HG02642 (cell line): ENCODE results near the gene MAN1B1.

Source experiments
- ATAC-seq: cut with Tn5 transposase; IDR thresholded peaks from one replicate; pipeline ENCODE4 v1.9.1; 2021; ENCODE audit warnings: mild to moderate bottlenecking; ENCODE audit not compliant: unreplicated experiment, poor library complexity

Gene MAN1B1

GRCh38 chr9:137067860-137068538 is 18.8 kb upstream of the MAN1B1 start:
- ATAC-seq: peak; percentile 36

GRCh38 chr9:137068539-137069507 is 18.0 kb upstream of the MAN1B1 start:
- no peak for ATAC-seq

- ATAC-seq: peak; percentile 8
Measured at GRCh38 chr9:137069508-137070091, 17.2 kb upstream of the MAN1B1 start.

GRCh38 chr9:137070201-137070905 is 16.4 kb upstream of the MAN1B1 start, which contains the start of gene SAPCD2:
Gene SAPCD2, minus strand, starts transcription at chr9:137070557. Its CDS starts 97 bp downstream, at chr9:137070460.
- peak; percentile 81 for ATAC-seq

- ATAC-seq: peak; percentile 3
Measured at GRCh38 chr9:137070906-137071275, 15.9 kb upstream of the MAN1B1 start.

GRCh38 chr9:137071282-137071681 is 15.5 kb upstream of the MAN1B1 start:
- ATAC-seq: no peak

- no peak for ATAC-seq
Measured at GRCh38 chr9:137073992-137074399, 12.8 kb upstream of the MAN1B1 start.

- no peak for ATAC-seq
Measured at GRCh38 chr9:137074657-137075274, 12.0 kb upstream of the MAN1B1 start.

- ATAC-seq: no peak
Measured at GRCh38 chr9:137075275-137075775, 11.5 kb upstream of the MAN1B1 start.

- no peak for ATAC-seq
Measured at GRCh38 chr9:137076636-137077009, 10.2 kb upstream of the MAN1B1 start.

GRCh38 chr9:137077010-137077747 is 9.6 kb upstream of the MAN1B1 start, which contains the start of gene UAP1L1:
Gene UAP1L1, plus strand, starts transcription at chr9:137077517. Its CDS starts 16 bp downstream, at chr9:137077533.
- ATAC-seq: peak; percentile 62

- ATAC-seq: peak; percentile 22
Measured at GRCh38 chr9:137077758-137078693, 8.8 kb upstream of the MAN1B1 start.

- no peak for ATAC-seq
Measured at GRCh38 chr9:137078701-137079400, 7.9 kb upstream of the MAN1B1 start.

GRCh38 chr9:137079401-137079787 is 7.4 kb upstream of the MAN1B1 start:
- no peak for ATAC-seq

GRCh38 chr9:137080260-137081122 is 6.3 kb upstream of the MAN1B1 start:
- ATAC-seq: no peak

GRCh38 chr9:137082222-137082924 is 4.4 kb upstream of the MAN1B1 start:
- no peak for ATAC-seq
